ENCODE data around the gene EPHA3.
A peak's percentile ranks its signal among the peaks of the same experiment; 100 is the strongest.
"Not testable (repeated sequence)": the region's sequence is repeated elsewhere in the genome, so short reads cannot be mapped to it uniquely, and the experiment has no call there.

The EPHA3 gene

GRCh38 chr3:89287902-89288508 lies 180.6 kb downstream of the EPHA3 start:
- DNase-seq (ENCODE audit: low read depth), result no peak

- DNase-seq (ENCODE audit: low read depth), result no peak
Observed at GRCh38 chr3:89289574-89290190, 182.3 kb downstream of the EPHA3 start.

DNA sequence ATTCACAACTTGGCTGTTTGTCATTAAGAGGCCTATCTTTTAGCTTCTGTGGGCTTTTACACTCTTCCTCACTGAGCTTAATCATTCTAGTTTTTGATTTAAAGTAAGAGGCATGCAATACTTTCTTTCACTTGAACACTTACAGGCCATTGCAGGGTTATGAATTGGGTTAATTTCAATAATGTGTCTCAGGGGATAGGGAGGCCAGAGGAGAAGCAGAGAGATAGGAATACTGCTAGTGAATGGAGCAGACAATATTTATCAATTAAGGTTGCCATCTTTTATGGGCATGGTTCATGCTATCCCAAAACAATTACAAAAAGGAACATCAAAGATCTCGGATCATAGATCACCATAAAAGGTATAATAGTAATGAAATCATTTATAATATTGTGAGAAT lies 189.8 kb downstream of the EPHA3 start:
- no peak for DNase-seq (ENCODE audit: low read depth)

DNA sequence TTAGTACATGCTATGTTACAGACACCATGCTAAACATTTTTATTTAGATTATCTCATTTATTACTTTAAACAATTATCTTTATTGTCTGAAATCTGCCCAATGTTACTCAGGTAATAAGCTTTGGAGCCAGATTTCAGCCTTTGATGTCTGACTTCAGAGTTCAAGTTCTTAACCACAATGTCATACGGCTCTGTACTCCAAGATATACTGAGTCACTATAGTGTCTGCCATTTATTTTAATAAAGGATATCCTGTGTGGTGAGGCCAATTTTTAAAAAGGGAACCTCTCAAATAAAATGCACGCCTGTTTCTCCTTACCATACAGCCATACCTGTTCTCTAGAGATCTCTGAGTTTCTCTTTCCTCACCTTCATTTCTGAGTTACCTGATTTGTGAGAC lies 193.1 kb downstream of the EPHA3 start:
- DNase-seq (ENCODE audit: low read depth), result no peak

DNA sequence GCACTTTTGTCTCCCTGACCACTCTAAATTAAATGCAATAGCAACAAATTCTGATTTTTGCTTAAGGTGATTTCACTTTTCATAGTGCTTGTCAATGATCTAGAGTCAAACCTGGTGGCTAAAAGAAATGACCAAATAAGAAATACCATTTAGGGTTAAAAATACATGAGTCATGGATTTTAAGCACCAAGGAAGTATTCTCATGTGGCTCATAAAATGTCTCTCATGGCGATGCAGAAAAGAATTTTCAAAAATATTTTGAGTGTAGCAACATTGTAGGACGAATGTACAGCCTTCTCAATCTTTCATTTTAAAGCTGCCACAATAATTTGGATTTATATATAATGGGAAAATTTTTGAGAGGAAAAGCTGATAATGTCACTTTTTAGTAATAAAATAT lies 193.6 kb downstream of the EPHA3 start:
- no peak for DNase-seq (ENCODE audit: low read depth)

GRCh38 chr3:89303701-89304100 lies 196.3 kb downstream of the EPHA3 start:
- no peak for DNase-seq (ENCODE audit: low read depth)

DNA sequence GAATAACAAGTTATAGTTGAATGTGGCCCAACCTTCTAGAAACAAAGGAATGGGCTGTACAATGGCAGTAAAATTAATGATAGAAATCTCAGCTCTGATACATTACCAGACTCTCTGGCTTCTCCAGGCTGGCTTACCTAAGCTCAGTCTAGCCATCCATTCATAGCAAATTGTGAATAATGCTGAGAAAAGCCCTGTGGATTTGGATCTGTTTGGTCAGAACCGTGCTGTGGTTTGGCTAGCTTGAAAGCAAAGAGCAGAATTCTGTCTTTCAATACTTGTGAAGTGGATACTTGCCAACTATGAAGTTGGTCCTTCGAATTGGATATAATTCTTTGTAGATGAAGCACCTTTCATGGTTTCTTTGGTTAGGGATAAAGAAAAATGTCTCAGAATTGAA lies 199.1 kb downstream of the EPHA3 start:
- no peak for DNase-seq (ENCODE audit: low read depth)

DNA sequence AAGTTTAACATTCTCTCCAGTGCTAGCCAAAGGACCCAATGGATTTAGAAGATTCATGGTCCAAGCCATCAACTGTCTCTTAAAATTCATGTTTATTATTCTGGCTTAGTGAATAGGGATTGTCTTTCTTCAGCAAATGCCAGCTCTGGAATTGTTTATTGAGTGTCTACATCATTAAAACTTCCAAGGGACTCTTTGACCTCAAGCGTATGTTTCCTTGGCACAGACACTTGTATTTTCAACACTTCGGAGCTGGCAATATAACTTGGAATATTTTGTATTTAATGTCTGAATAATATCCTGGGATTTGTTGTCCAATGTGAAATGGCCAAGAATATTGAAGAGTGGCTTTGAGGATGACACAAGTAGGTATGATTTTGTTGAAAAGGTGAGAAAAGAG lies 204.2 kb downstream of the EPHA3 start:
- no peak for DNase-seq (ENCODE audit: low read depth)

GRCh38 chr3:89312141-89312540 lies 204.7 kb downstream of the EPHA3 start:
- no peak for DNase-seq (ENCODE audit: low read depth)

DNA sequence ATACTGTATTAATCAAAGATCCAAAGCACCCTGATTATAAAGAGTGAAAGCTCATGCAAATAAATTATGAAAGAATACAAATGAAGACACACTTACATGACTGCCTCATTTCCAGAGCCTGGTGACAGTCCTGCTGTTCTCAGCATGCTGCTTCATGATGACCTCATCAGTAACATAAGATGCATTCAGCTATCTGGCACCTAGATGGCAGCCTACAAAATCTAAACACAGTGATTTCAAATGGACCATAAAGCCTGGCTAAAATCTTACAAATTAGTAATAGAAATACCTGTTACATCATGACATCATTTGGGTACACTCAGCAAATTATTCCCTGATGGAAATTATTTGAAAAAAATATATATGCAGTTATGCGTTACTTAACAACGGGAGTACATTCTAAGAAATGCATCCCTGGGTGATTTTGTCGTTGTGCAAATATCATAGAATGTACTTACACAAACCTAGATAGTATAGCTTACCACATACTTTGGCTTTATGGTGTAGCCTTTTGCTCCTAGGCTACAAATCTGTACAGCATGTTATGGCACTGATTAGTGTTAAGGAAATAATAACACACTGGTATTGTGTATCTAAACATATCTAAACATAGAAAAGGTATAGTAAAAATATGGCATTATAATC lies 207.2 kb downstream of the EPHA3 start:
- DNase-seq (ENCODE audit: low read depth), result no peak

DNA sequence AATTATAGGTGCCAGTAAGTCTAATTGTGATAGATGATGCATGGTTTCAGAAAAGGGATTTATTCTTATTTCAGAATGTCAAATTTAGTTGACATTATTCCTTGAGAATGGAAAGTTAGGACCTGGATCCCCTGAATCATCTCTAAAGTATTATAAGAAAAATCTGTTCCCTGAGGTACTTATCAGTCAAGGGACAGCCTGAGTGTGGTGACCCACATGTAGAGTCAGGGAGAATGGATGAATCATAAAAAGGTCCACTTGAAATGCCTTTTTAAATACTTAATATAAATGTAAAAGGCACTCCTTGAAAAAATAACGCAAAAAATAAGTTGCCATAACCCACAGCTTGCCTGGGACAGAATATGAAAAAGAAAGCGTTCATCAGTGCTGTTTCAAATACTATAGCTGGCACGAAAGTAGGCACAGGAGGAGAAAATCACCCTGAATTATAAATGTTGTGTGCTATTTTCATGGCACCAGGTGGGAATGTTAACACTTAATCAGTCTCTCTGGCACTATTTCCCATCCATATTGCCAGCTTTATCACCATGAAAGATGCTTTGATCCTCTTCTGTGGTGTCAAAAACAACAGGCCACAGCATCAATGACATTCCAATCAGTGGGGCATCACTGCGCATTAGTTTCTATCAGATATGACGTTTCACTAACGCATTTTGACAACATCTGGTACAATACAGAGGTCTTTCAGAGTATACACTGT lies 208.5 kb downstream of the EPHA3 start:
- DNase-seq (ENCODE audit: low read depth), result no peak

GRCh38 chr3:89320186-89320585 lies 212.8 kb downstream of the EPHA3 start:
- DNase-seq (ENCODE audit: low read depth), result no peak

DNA sequence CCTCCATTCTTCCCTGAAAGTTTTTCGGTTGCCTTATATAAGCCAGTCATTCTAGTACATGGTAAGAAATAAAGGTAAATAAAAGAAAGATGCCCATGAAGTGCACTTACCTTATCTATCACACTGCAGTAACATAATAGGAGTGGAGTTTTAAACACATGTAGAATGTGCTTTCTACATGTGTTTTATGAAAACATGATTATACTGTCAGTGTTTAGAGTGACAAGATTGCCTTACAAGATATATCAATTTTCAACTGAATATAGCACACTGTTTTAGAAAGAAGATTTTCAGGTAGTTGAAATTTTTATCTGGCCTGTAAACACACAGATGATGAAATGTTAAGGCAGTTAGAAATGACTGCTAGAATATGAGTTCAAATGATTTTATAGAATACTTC lies 219.6 kb downstream of the EPHA3 start:
- no peak for DNase-seq (ENCODE audit: low read depth)

GRCh38 chr3:89332386-89332785 lies 225.0 kb downstream of the EPHA3 start:
- DNase-seq (ENCODE audit: low read depth), result no peak

DNA sequence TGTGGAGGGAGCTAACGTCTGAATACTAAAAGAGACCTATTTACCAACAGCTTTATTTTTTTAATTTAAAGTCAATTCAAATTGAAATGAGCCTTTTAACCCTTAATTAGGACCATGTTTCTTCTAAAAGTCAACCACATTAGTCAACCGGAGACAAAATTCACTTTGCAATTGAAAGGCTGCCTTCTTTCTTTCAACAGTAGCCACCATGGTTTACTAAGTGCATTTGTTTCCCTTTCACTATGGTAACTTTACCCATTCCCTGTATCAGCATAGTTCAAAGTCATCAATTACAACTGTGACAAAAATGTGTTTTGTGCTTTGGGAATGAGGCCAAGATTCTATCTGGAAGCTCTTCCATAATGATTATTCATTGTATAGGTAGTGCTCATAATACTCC lies 225.4 kb downstream of the EPHA3 start:
- DNase-seq (ENCODE audit: low read depth), result no peak

- DNase-seq (ENCODE audit: low read depth), result no peak
Observed at GRCh38 chr3:89335693-89336092, 228.3 kb downstream of the EPHA3 start.

DNA sequence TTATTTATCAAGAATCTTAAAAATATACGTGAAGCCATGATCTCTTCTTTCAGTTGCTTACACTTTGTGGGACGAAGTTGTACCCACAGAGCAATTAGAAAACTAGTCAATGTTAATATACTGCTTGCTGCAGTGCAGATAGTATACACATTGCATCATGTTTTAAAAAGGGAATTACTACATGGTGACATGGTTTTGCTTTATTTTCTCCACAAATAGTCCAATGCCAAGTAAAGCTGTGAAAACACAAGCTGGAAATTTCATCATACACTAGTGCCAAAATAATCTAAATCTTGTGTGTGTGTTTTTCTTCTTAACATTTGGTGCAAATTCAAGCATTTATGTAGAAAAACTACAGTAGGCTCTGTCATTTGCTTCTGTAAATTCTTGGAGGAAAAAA lies 233.0 kb downstream of the EPHA3 start:
- DNase-seq (ENCODE audit: low read depth), result no peak

GRCh38 chr3:89344076-89344475 lies 236.7 kb downstream of the EPHA3 start:
- DNase-seq (ENCODE audit: low read depth), result no peak

- DNase-seq (ENCODE audit: low read depth), result not testable (repeated sequence)
Observed at GRCh38 chr3:89350935-89351334, 243.5 kb downstream of the EPHA3 start.

GRCh38 chr3:89353465-89353864 lies 246.0 kb downstream of the EPHA3 start:
- no peak for DNase-seq (ENCODE audit: low read depth)

- DNase-seq (ENCODE audit: low read depth), result no peak
Observed at GRCh38 chr3:89358281-89358680, 250.9 kb downstream of the EPHA3 start.

DNA sequence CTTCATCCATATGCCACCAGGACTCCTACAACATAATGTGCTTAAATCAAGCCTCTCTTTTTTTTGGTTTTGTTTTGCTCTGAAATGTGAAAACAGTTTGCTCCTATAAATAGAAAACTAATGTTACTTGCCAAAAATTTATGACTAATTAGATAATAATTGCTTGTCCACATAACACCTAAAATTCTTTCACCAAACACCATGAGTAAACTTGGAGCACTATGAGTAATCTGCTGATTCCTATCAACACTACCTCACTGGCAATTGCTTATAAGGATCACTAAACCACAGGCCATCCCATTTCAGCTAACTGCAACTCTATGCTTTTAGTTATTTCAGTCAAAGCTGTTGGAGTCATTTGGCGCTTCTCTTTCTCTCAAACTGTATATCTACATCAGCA lies 252.7 kb downstream of the EPHA3 start:
- peak; percentile 42 for DNase-seq (ENCODE audit: low read depth)

- no peak for DNase-seq (ENCODE audit: low read depth)
Observed at GRCh38 chr3:89362496-89362895, 255.1 kb downstream of the EPHA3 start.

Measured in HS-5 (cell line).